Measurements from ENCODE around the gene SLC47A1. TPM values are rescaled to one million over a fixed set of nuclear protein-coding genes. Genes with fewer than 3 reads are reported as not detected.

The SLC47A1 gene
- total RNA-seq, 1 donor from 2014 or later: 4.3 TPM

DNA sequence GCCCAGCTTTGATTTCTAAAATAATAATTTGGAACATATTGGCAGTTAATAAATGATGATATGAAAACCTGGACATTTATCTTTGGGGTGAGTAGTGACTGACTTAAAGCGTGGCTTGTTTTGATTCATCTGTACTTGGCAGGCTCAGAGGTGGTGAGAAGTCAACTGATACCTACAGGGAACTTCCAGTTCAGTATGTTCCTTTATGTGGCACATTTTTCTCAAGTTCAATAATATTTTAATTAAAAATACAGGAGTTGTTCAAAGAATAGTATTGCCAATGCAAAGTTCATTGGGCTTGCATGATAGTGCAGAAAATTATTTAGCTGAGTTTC lies 34.3 kb downstream of the SLC47A1 start:
- Mint-ChIP-seq H3K4me1 (no peaks in the 10 kb centered on the region), H3K36me3 (ENCODE audit: low read depth) (no peaks in the 10 kb centered on the region), H3K9me3 (no peaks in the 10 kb centered on the region), H3K4me3 (no peak overlapping the region), H3K27ac (ENCODE audit: unreplicated experiment) (no peak overlapping the region), H3K27me3 (ENCODE audit: low read depth) (no peaks in the 10 kb centered on the region)
- no peak for DNase-seq (ENCODE audit: low read depth, low spot score)
- TF ChIP-seq, protein P1, sequence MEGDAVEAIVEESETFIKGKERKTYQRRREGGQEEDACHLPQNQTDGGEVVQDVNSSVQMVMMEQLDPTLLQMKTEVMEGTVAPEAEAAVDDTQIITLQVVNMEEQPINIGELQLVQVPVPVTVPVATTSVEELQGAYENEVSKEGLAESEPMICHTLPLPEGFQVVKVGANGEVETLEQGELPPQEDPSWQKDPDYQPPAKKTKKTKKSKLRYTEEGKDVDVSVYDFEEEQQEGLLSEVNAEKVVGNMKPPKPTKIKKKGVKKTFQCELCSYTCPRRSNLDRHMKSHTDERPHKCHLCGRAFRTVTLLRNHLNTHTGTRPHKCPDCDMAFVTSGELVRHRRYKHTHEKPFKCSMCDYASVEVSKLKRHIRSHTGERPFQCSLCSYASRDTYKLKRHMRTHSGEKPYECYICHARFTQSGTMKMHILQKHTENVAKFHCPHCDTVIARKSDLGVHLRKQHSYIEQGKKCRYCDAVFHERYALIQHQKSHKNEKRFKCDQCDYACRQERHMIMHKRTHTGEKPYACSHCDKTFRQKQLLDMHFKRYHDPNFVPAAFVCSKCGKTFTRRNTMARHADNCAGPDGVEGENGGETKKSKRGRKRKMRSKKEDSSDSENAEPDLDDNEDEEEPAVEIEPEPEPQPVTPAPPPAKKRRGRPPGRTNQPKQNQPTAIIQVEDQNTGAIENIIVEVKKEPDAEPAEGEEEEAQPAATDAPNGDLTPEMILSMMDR (conservative IDR thresholded peaks at IDR 0.05): no peak

DNA sequence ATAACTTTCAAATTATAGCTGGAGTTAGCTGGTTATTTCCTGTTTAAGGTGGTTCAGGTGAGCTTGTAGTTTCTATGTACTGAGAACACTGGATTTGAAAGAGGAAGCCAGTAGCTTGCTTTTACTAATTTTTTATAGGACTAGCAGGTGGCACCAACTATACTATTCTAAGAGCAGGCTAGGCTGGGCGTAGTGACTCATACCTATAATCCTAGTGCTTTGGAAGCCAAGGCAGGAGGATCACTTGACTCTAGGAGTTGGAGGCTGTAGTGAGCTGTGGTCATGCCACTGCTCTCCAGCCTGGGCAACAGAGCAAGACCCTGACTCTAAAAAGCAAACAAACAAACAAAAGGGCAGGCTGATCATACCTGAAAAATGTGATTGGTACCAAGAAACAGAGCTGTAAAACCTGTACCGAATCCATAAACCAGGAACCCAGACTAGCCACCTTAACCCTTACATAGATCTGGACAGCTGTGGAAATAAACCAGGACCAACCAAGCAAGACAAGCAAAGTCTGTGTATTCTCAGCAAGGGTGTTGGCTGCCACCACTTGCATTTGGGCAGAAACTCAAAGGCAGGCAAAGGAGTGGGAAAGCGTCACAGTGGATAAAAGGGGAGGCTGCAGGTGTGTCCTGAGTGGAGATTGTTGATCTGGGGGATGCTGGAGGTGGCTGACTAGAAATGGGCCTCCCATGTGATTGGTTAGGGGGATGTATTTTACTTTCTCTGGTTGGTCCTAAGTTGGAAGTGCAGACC lies 36.3 kb downstream of the SLC47A1 start:
- H3K4me3 Mint-ChIP-seq: no peak overlapping the region
- no peaks in the 10 kb centered on the region for H3K4me1 Mint-ChIP-seq
- H3K27me3 Mint-ChIP-seq (ENCODE audit: low read depth): no peaks in the 10 kb centered on the region
- no peaks in the 10 kb centered on the region for H3K9me3 Mint-ChIP-seq
- no peak for DNase-seq (ENCODE audit: low read depth, low spot score)
- no peaks in the 10 kb centered on the region for H3K36me3 Mint-ChIP-seq (ENCODE audit: low read depth)
- TF ChIP-seq, protein P1 (conservative IDR thresholded peaks at IDR 0.05): no peak
- no peak overlapping the region for H3K27ac Mint-ChIP-seq (ENCODE audit: unreplicated experiment)

DNA sequence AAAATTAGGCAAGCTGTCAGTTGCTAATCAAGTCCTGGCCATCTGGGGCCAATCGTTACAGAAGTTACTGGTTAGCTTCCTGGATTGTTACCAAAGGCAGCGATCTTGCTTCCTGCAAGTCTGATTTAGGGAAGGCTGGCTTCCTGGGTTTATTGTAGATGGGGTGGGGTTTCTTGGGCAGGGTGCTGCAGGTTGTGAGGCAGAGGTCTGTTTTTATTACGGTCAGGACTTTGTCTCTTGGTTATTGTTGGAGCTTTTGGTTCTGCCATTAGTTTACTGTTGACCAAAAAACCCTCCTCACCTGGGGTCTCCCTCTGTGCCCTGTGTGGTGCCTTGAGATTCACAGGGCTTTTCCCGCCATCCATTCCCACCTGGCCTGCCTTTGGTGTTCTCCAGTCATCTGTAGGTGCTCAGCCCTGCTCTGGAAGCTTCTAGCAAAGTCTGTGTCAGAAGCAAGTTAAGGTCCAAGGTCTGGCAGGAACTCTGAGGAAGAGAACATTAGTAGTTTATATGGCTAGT lies 36.9 kb downstream of the SLC47A1 start:
- Mint-ChIP-seq H3K9me3 (no peaks in the 10 kb centered on the region), H3K36me3 (ENCODE audit: low read depth) (no peaks in the 10 kb centered on the region), H3K4me3 (no peak overlapping the region), H3K27ac (ENCODE audit: unreplicated experiment) (no peak overlapping the region), H3K4me1 (no peaks in the 10 kb centered on the region), H3K27me3 (ENCODE audit: low read depth) (no peaks in the 10 kb centered on the region)
- TF ChIP-seq, protein P1 (conservative IDR thresholded peaks at IDR 0.05): no peak
- DNase-seq (ENCODE audit: low read depth, low spot score): no peak

DNA sequence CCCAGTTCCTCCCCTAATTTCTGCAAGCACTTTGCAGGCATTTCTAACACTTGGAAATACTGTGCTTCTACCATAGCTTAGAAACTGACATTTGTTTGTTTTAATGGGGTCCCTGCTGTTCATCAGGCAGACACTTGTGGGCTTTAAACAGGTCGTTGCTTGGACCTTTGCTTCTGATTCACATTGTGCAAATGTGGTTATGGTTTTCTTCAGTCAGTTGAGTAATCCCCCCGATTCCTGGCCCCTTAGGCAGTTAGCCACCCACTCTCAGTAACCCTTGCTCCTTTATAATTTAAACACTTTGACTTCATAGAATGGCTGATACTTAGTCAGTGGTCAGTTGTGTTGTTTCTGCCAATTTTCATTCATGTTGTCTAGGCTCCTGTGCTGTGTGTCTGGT lies 39.4 kb downstream of the SLC47A1 start:
- DNase-seq (ENCODE audit: low read depth, low spot score): no peak
- H3K9me3 Mint-ChIP-seq: no peaks in the 10 kb centered on the region
- H3K27me3 Mint-ChIP-seq (ENCODE audit: low read depth): no peaks in the 10 kb centered on the region
- no peak overlapping the region for H3K4me3 Mint-ChIP-seq
- no peak overlapping the region for H3K27ac Mint-ChIP-seq (ENCODE audit: unreplicated experiment)
- no peaks in the 10 kb centered on the region for H3K36me3 Mint-ChIP-seq (ENCODE audit: low read depth)
- H3K4me1 Mint-ChIP-seq: no peaks in the 10 kb centered on the region
- TF ChIP-seq, protein P1 (conservative IDR thresholded peaks at IDR 0.05): no peak

DNA sequence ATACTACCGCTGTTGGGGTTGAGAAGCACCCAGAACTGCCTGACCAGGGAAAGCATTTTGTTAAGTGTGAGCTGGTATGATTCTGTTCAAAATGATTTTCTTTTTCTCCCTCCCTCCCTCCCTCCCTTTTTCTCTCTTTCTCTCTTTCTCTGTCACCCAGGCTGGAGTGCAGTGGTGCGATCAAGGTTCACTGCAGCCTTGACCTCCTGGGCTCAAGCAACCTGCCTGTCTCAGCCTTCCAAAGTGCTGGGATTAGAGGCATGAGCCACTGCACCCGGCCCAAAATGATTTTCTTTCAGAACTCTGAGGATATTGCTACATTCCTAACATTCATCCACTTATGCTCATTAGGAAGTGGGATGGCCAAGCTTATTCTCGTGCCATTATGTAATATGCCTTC lies 41.3 kb downstream of the SLC47A1 start:
- Mint-ChIP-seq H3K27ac (ENCODE audit: unreplicated experiment) (no peak overlapping the region), H3K4me3 (no peak overlapping the region), H3K9me3 (no peaks in the 10 kb centered on the region), H3K4me1 (no peaks in the 10 kb centered on the region), H3K36me3 (ENCODE audit: low read depth) (no peaks in the 10 kb centered on the region), H3K27me3 (ENCODE audit: low read depth) (peaks cover 12% of the 10 kb centered on the region)
- no peak for DNase-seq (ENCODE audit: low read depth, low spot score)
- TF ChIP-seq, protein P1 (conservative IDR thresholded peaks at IDR 0.05): no peak
